ENCODE data around the gene MAP2K5. TPM values are rescaled to one million over a fixed set of nuclear protein-coding genes. Genes with fewer than 3 reads are reported as not detected.

MAP2K5 gene
- total RNA-seq, 4 donors from 2014 or later: 10.2 to 13.8 (median 11.9) TPM

DNA sequence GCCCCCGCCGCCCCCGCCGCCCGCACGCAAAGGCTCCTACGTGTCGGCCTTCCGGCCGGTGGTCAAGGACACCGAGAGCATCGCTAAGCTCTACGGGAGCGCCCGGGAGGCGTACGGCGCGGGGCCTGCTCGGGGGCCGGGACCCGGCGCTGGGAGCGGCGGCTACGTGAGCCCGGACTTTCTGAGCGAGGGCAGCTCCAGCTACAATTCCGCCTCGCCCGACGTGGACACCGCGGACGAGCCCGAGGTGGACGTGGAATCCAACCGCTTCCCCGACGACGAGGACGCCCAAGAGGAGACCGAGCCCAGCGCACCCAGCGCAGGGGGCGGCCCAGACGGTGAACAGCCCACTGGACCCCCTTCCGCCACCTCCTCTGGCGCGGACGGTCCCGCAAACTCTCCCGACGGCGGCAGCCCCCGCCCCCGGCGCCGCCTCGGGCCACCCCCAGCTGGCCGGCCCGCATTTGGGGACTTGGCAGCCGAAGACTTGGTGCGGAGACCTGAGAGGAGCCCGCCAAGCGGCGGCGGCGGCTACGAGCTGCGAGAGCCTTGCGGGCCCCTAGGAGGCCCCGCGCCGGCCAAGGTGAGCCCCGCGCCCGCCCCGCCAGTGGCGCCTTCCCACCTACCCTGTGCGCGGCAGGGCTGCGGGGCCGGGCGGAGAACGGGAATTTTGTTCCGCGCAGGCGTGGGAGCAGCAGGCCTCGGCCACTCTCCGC lies 285.2 kb downstream of the MAP2K5 start:
- peak overlapping the region in 1 of 4 donors; percentile 20 for H3K4me3 ChIP-seq

GRCh38 chr15:67828278-67828968 lies 285.9 kb downstream of the MAP2K5 start:
- peaks cover 0 to 75% (median 34%) of the 10 kb centered on the region in 4 donors for H3K4me1 ChIP-seq
- H3K27ac ChIP-seq: no peak overlapping the region
- peak overlapping the region in 1 of 4 donors; percentile 20 for H3K4me3 ChIP-seq
- no peaks in the 10 kb centered on the region for H3K9me3 ChIP-seq
- H3K36me3 ChIP-seq: no peaks in the 10 kb centered on the region
- peaks cover 0 to 100% of the 10 kb centered on the region in 2 donors for H3K27me3 ChIP-seq
- no peak for DNase-seq (ENCODE audit: low spot score in 2 of 2)
- TF ChIP-seq POLR2A (IDR thresholded peaks at IDR 0.05) (no peak), EP300 (IDR thresholded peaks at IDR 0.05) (no peak), CTCF (IDR thresholded peaks at IDR 0.05) (no peak)
- 3 to 5% methylated on average over 36 to 40 of the region's 40 CpGs for WGBS, 2 donors

More for the DNA sequence above, 285.2 kb downstream of the MAP2K5 start:
- H3K27me3 ChIP-seq: peaks cover 0 to 96% of the 10 kb centered on the region in 2 donors
- H3K27ac ChIP-seq: no peak overlapping the region
- no peak for TF ChIP-seq EP300 (IDR thresholded peaks at IDR 0.05)
- no peak for TF ChIP-seq POLR2A (IDR thresholded peaks at IDR 0.05)
- no peak for TF ChIP-seq CTCF (IDR thresholded peaks at IDR 0.05)
- no peaks in the 10 kb centered on the region for H3K9me3 ChIP-seq
- 2 to 5% methylated on average over 39 to 62 of the region's 91 CpGs for WGBS, 2 donors
- H3K4me1 ChIP-seq: peaks cover 0 to 75% (median 30%) of the 10 kb centered on the region in 4 donors
- H3K36me3 ChIP-seq: no peaks in the 10 kb centered on the region
- DNase-seq (ENCODE audit: low spot score in 2 of 2): no peak

DNA sequence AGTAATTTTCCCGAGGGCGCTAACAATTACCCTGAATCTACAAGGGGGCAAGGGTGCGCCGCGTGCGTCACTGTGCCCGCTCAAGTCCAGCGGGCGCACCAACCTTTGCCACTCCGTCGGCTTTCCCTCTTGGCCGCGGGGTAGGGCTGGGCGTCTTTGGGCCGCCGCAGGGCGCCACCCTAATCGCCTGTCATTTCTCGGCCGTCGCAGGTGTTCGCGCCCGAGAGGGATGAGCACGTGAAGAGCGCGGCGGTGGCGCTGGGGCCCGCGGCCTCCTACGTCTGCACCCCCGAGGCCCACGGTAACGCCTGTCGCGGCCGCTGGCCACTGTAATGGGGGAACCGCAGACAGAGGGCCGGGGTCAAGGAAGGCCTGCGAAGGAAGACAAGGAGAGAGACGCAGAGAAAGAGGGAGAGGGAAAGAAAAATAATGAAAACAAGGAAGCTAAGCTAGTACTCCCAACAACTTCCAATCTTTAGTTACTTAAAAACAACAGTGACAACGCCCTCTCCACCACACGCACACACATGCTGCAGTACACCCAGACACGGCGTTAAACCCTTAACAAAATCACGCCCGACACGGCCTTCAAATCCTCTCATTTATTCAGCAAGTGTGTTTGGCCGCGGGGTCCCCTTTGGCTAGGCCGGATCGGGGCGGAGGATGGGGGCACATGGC lies 286.6 kb downstream of the MAP2K5 start:
- TF ChIP-seq CTCF (IDR thresholded peaks at IDR 0.05) (no peak), POLR2A (IDR thresholded peaks at IDR 0.05) (no peak), EP300 (IDR thresholded peaks at IDR 0.05) (no peak)
- Histone ChIP-seq H3K36me3 (no peaks in the 10 kb centered on the region), H3K27ac (no peak overlapping the region), H3K4me1 (peaks cover 0 to 77% (median 40%) of the 10 kb centered on the region in 4 donors), H3K27me3 (peaks cover 0 to 100% of the 10 kb centered on the region in 2 donors), H3K9me3 (no peaks in the 10 kb centered on the region), H3K4me3 (no peak overlapping the region)
- 7% methylated on average over 53 to 54 of the region's 54 CpGs for WGBS, 2 donors
- no peak for DNase-seq (ENCODE audit: low spot score in 2 of 2)

GRCh38 chr15:67829647-67830504 lies 287.4 kb downstream of the MAP2K5 start:
- Histone ChIP-seq H3K27ac (no peak overlapping the region), H3K4me1 (peaks cover 0 to 77% (median 47%) of the 10 kb centered on the region in 4 donors), H3K9me3 (no peaks in the 10 kb centered on the region), H3K36me3 (no peaks in the 10 kb centered on the region), H3K27me3 (peaks cover 0 to 100% of the 10 kb centered on the region in 2 donors), H3K4me3 (no peak overlapping the region)
- DNase-seq (ENCODE audit: low spot score in 2 of 2): no peak
- TF ChIP-seq EP300 (IDR thresholded peaks at IDR 0.05) (no peak), POLR2A (IDR thresholded peaks at IDR 0.05) (no peak), CTCF (IDR thresholded peaks at IDR 0.05) (no peak)
- WGBS, 2 donors: 16 to 31% methylated on average over 26 to 50 of the region's 68 CpGs

All from tibial nerve (tissue), 4 donors.